Kidney (tissue), 14 donors: ENCODE data around the gene CHPF. TPM values are rescaled to one million over a fixed set of nuclear protein-coding genes. Genes with fewer than 3 reads are reported as not detected.
A peak's percentile ranks its signal among the peaks of the same experiment; 100 is the strongest.

ENCODE experiments used
- DNase-seq, 5 donors: peaks; one replicate each; pipeline ENCODE4 v3.0.0-alpha.2; 2013 to 2020
- FAIRE-seq: peaks from 2 replicates; lab custom pipeline; 2012; peaks lifted over from hg19 to GRCh38; lab: Jason Lieb, UNC
- H3K27ac ChIP-seq, 2 donors: one replicate each; pipeline ENCODE4 v1.7.0; 2013; ENCODE audit warnings: low read depth in 2 of 2, low read length in 2 of 2, inconsistent platforms in 1 of 2
- H3K27me3 ChIP-seq: one replicate; pipeline ENCODE4 v1.7.1; 2013; ENCODE audit warnings: low read length, inconsistent platforms; ENCODE audit not compliant: control insufficient read depth, insufficient read depth
- H3K36me3 ChIP-seq, 3 donors: one replicate each; pipeline versions ENCODE4 v1.7.0 to v1.7.1; 2013; ENCODE audit warnings: low read length in 3 of 3, control low read depth in 1 of 3, inconsistent platforms in 1 of 3; ENCODE audit not compliant: insufficient read depth in 3 of 3, control insufficient read depth in 2 of 3
- H3K4me1 ChIP-seq, 3 donors: one replicate each; pipeline versions ENCODE4 v1.7.0 to v1.7.1; 2013; ENCODE audit warnings: low read length in 3 of 3, inconsistent platforms in 1 of 3, low read depth in 1 of 3; ENCODE audit not compliant: control insufficient read depth in 2 of 3, insufficient read depth in 2 of 3
- H3K4me3 ChIP-seq, 3 donors: one replicate each; pipeline versions ENCODE4 v1.7.0 to v1.8.1; 2013; ENCODE audit warnings: low read length in 3 of 3, control low read depth in 1 of 3, inconsistent platforms in 1 of 3
- H3K9ac ChIP-seq, 3 donors: one replicate each; pipeline versions ENCODE4 v1.7.0 to v1.7.1; 2013; ENCODE audit warnings: low read length in 3 of 3, control low read depth in 1 of 3, inconsistent platforms in 1 of 3
- H3K9me3 ChIP-seq, 3 donors: one replicate each; pipeline versions ENCODE4 v1.7.0 to v1.7.1; 2013; ENCODE audit warnings: low read length in 3 of 3, control low read depth in 1 of 3, inconsistent platforms in 1 of 3; ENCODE audit not compliant: control insufficient read depth in 2 of 3, insufficient read depth in 1 of 3
- intact Hi-C: fragments of 100-400 bp; cut with DNase I; formaldehyde crosslinking; loops from one replicate; pipeline ENCODE4 v1.11.1; 2022
- polyA plus RNA-seq: library from polyadenylated mRNA; stranded (reverse); fragments of 350-450 nt; fragmentation: Illumina TruSeq; extraction: RNeasy Lipid Tissue Mini Kit (QIAGEN cat#74804); gene quantifications from one replicate; pipeline ENCODE4 v1.2.3, GENCODE V29; 2014; ENCODE audit warnings: low read depth, low replicate concordance; ENCODE audit not compliant: insufficient read depth
- total RNA-seq: library from RNA; stranded (reverse); fragmentation: NEBNext Ultra II Directional; extraction: Animal tissue kit (Norgen Biotek cat#: 25700); gene quantifications from one replicate; pipeline ENCODE4 v1.2.1, GENCODE V29; 2021
- TF ChIP-seq, protein P1 (sequence below): IDR thresholded peaks from 3 replicates; pipeline ENCODE4 v1.5.1; 2012; ENCODE audit warnings: mild to moderate bottlenecking, moderate library complexity, borderline replicate concordance; ENCODE audit not compliant: insufficient read depth; ENCODE audit errors: extremely low read depth
- donor health status: control.
- donor health status: control.
- donor health status: control.
- donor health status: control.
- donor health status: control.
- donor health status: DM: yes; HTN: yes; CAD: no.
- donor health status: Normal renal cell carcinoma (clear cell type).

CHPF gene
- total and polyA plus RNA-seq, 2 donors from 2014 or later: 57.3 to 59.5 TPM

DNA sequence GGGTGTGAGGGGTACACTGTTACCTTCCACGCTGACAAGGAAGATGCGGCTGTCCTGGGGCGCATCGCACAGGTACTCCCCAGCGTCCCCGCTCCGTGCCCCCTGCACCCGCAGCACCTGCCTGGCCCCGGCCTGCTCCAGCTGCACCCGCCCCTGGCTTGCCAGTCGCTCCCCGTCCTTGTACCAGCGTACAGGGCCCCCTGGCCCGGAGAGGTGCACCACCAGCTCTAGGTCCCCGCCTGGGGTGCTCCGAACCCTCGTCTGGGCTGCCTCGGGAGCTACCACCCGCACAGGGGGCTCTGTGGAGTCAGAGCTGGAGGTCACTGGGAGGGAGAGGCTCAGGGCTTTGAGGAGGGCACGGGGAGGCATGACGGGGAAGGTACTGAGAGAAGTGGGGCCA is 13.7 kb upstream of the CHPF start:
- TF ChIP-seq, protein P1, sequence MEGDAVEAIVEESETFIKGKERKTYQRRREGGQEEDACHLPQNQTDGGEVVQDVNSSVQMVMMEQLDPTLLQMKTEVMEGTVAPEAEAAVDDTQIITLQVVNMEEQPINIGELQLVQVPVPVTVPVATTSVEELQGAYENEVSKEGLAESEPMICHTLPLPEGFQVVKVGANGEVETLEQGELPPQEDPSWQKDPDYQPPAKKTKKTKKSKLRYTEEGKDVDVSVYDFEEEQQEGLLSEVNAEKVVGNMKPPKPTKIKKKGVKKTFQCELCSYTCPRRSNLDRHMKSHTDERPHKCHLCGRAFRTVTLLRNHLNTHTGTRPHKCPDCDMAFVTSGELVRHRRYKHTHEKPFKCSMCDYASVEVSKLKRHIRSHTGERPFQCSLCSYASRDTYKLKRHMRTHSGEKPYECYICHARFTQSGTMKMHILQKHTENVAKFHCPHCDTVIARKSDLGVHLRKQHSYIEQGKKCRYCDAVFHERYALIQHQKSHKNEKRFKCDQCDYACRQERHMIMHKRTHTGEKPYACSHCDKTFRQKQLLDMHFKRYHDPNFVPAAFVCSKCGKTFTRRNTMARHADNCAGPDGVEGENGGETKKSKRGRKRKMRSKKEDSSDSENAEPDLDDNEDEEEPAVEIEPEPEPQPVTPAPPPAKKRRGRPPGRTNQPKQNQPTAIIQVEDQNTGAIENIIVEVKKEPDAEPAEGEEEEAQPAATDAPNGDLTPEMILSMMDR: no peak
- no peak overlapping the region for H3K27ac ChIP-seq
- DNase-seq: peak in 1 of 5 donors; percentile 74
- H3K4me3 ChIP-seq: no peak overlapping the region
- FAIRE-seq: no peak
- no peak overlapping the region for H3K9ac ChIP-seq
- intact Hi-C loops: no loop called here
- no peaks in the 10 kb centered on the region for H3K9me3 ChIP-seq
- no peaks in the 10 kb centered on the region for H3K27me3 ChIP-seq
- peaks cover 0 to 8% (median 0%) of the 10 kb centered on the region in 3 donors for H3K4me1 ChIP-seq
- H3K36me3 ChIP-seq: no peaks in the 10 kb centered on the region

DNA sequence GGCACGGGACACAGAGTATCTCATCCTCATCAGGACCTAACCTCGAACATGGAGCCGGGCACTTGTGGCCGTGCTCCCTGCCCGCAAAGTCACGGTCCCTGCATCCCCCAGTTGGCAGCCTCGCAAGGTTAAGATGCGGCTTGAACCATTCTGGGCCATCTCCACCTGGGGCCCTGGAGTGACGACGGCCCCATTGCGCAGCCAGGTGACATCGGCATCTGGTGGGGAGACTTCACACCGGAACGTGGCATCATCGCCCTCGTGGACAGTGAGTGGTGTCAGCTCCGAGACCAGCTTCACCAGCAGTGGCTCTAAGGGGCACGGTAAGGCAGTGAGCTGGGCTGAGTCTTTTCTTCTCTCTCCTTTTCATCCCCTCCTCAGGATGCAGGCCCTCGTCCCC is 12.8 kb upstream of the CHPF start:
- no peak for FAIRE-seq
- H3K4me1 ChIP-seq: peaks cover 0 to 12% (median 0%) of the 10 kb centered on the region in 3 donors
- no peak overlapping the region for H3K9ac ChIP-seq
- intact Hi-C loops: no loop called here
- no peaks in the 10 kb centered on the region for H3K9me3 ChIP-seq
- H3K36me3 ChIP-seq: no peaks in the 10 kb centered on the region
- H3K27me3 ChIP-seq: no peaks in the 10 kb centered on the region
- no peak overlapping the region for H3K4me3 ChIP-seq
- no peak overlapping the region for H3K27ac ChIP-seq
- DNase-seq: peak in 1 of 5 donors; percentile 52
- TF ChIP-seq, protein P1: no peak

GRCh38 chr2:219555956-219556355 is 12.3 kb upstream of the CHPF start:
- FAIRE-seq: no peak

More at GRCh38 chr2:219555956-219556355, 12.3 kb upstream of the CHPF start:
- intact Hi-C loops: no loop called here
- H3K27ac ChIP-seq: no peak overlapping the region
- no peak overlapping the region for H3K4me3 ChIP-seq
- H3K4me1 ChIP-seq: peaks cover 0 to 12% (median 0%) of the 10 kb centered on the region in 3 donors
- H3K36me3 ChIP-seq: no peaks in the 10 kb centered on the region
- TF ChIP-seq, protein P1: no peak
- H3K9me3 ChIP-seq: no peaks in the 10 kb centered on the region
- no peak overlapping the region for H3K9ac ChIP-seq
- no peaks in the 10 kb centered on the region for H3K27me3 ChIP-seq
- peak in 1 of 5 donors; percentile 76 for DNase-seq
